HAP-1 (cell line): ENCODE results near the gene PPP1R11.
"Not testable (repeated sequence)": the region's sequence is repeated elsewhere in the genome, so short reads cannot be mapped to it uniquely, and the experiment has no call there.

ENCODE experiments used
- DNase-seq, 2 experiments: peaks; one replicate each; pipeline ENCODE4 v3.0.0-alpha.2; 2016 to 2020; ENCODE audit warnings: low spot score in 2 of 2
- H3K27me3 ChIP-seq: fragments of 250-450 bp; sonication (Bioruptor Pico); 2 replicates; pipeline ENCODE4 v1.5.1; 2020; ENCODE audit warnings: low read depth, mild to moderate bottlenecking, moderate library complexity
- H3K36me3 ChIP-seq: fragments of 250-450 bp; sonication (Bioruptor Pico); replicated peaks from 2 replicates; pipeline ENCODE4 v1.5.1; 2020; ENCODE audit warnings: mild to moderate bottlenecking
- H3K4me1 ChIP-seq: fragments of 250-450 bp; sonication (Bioruptor Pico); 2 replicates; pipeline ENCODE4 v1.5.1; 2020; ENCODE audit warnings: mild to moderate bottlenecking
- H3K4me3 ChIP-seq: fragments of 250-450 bp; sonication (Bioruptor Pico); 2 replicates; pipeline ENCODE4 v1.5.1; 2020; ENCODE audit warnings: mild to moderate bottlenecking, moderate library complexity
- H3K9me3 ChIP-seq: fragments of 250-450 bp; sonication (Bioruptor Pico); 2 replicates; pipeline ENCODE4 v1.5.1; 2020; ENCODE audit warnings: mild to moderate bottlenecking, moderate library complexity
- in situ Hi-C: fragments of 300-500 bp; cut with MboI; formaldehyde crosslinking; loops from 3 replicates; pipeline ENCODE4 v1.14.3; 2020; ENCODE audit warnings: low sequenced_read_pairs, inconsistent platforms, mixed read lengths

PPP1R11 gene

GRCh38 chr6:30113003-30113759, 46.2 kb downstream of the PPP1R11 start, which contains the start of gene TRIM31:
TRIM31 (minus strand) TSS chr6:30113090; CDS start chr6:30112805, 285 bp downstream.
- H3K4me3 ChIP-seq: no peak within 1 kb of the TSS
- no peaks in the 10 kb centered on the region for H3K36me3 ChIP-seq
- no peaks in the 10 kb centered on the region for H3K9me3 ChIP-seq
- H3K4me1 ChIP-seq: no peaks in the 10 kb centered on the region
- no peak for DNase-seq
- in situ Hi-C loops: no loop called here
- H3K27me3 ChIP-seq: peaks cover 32% of the 10 kb centered on the region

GRCh38 chr6:30113841-30114240, 46.8 kb downstream of the PPP1R11 start:
- no peak for DNase-seq
- Histone ChIP-seq H3K36me3 (no peaks in the 10 kb centered on the region), H3K27me3 (peaks cover 32% of the 10 kb centered on the region), H3K4me3 (no peak overlapping the region), H3K9me3 (no peaks in the 10 kb centered on the region), H3K4me1 (no peaks in the 10 kb centered on the region)
- in situ Hi-C loops: no loop called here

- no peak for DNase-seq
- Histone ChIP-seq H3K27me3 (peaks cover 27% of the 10 kb centered on the region), H3K4me1 (no peaks in the 10 kb centered on the region), H3K9me3 (no peaks in the 10 kb centered on the region), H3K36me3 (no peaks in the 10 kb centered on the region), H3K4me3 (no peak overlapping the region)
- in situ Hi-C loops: no loop called here
Observed at GRCh38 chr6:30116724-30117123, 49.7 kb downstream of the PPP1R11 start.

- H3K4me1 ChIP-seq, H3K27me3 ChIP-seq, in situ Hi-C loops, DNase-seq, H3K4me3 ChIP-seq, H3K36me3 ChIP-seq, H3K9me3 ChIP-seq: not testable (repeated sequence)
Observed at GRCh38 chr6:30118691-30119090, 51.7 kb downstream of the PPP1R11 start.
